GM10266 (cell line): Measurements from ENCODE around the gene ZFHX3.

ENCODE experiments used
- DNase-seq: peaks from one replicate; pipeline ENCODE4 v3.0.0; 2012; ENCODE audit errors: extremely low spot score
- TF ChIP-seq, protein P1 (sequence below): IDR thresholded peaks from 2 replicates; pipeline ENCODE4 v1.5.1; 2012; ENCODE audit warnings: mild to moderate bottlenecking, low read depth; ENCODE audit not compliant: control insufficient read depth, insufficient read depth; ENCODE audit errors: missing control alignments

The ZFHX3 gene

DNA sequence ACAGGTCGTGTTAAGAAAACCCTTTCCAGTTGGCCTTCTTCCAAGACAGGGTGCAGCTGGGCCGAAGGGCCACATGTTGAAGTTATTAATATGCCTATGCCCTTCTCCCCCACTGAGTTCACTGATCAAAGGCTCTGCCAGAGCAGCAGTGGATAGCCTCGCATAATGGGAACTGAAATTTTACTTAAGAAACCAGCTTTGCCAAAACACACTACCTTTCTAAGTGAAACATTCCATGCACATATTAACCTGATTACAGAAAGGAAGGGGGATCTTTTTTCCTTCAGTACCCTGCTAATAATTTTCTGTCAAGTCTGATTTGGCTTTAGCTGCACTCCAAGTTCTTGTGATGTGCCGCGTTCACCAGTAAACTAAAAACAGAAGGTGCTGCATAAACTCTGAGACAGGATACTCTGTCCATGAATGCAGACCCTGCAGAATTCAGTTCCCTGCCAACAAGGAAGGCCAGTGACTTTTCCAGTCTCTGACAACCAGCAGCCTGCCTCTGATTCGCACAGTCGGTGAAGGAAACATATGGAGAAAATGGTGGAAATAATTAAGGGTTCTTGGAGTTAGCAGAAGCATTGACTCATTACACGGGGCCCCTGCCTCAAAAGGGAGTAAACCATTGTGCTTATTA lies 283.8 kb downstream of the ZFHX3 start:
- no peak for DNase-seq
- TF ChIP-seq, protein P1, sequence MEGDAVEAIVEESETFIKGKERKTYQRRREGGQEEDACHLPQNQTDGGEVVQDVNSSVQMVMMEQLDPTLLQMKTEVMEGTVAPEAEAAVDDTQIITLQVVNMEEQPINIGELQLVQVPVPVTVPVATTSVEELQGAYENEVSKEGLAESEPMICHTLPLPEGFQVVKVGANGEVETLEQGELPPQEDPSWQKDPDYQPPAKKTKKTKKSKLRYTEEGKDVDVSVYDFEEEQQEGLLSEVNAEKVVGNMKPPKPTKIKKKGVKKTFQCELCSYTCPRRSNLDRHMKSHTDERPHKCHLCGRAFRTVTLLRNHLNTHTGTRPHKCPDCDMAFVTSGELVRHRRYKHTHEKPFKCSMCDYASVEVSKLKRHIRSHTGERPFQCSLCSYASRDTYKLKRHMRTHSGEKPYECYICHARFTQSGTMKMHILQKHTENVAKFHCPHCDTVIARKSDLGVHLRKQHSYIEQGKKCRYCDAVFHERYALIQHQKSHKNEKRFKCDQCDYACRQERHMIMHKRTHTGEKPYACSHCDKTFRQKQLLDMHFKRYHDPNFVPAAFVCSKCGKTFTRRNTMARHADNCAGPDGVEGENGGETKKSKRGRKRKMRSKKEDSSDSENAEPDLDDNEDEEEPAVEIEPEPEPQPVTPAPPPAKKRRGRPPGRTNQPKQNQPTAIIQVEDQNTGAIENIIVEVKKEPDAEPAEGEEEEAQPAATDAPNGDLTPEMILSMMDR = no peak

DNA sequence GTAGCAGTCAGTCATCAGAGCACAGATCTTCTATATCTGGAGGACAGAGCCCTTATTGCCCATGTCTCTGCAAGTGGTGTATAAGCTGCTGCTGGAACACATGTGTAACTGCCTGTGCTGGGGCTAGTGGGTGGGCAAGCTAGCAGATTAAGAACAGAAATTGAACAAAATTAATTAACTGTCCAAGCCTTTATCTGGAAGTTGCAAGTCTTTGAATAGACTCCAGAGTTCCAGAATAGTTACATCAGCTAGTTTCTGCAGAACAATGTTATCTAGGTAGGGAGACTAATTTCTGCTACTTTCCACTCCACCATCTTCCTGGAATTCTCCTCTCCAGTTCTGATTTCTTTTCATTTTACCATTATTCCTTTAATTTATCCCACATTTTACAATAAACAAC lies 287.3 kb downstream of the ZFHX3 start:
- no peak for DNase-seq
- TF ChIP-seq, protein P1 = no peak

DNA sequence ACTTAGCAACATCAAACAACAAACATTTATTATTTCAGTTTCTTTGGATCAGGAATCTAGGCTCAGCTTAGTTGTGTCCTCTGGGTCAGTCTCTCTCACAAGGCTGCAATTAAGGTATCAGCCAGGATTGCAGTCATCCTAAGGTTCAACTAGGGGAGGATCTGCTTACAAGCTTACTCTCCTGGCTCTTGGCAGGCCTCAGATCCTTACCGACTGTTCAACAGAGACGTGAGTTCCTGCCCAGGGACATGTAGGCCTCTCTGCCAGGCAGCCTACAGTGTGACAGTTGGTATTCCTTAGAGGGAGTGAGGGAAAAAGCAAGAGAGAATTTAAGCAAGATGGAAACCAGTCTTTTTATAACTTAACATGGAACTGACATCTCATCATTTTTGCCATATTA lies 294.0 kb downstream of the ZFHX3 start:
- TF ChIP-seq, protein P1 = no peak
- DNase-seq = no peak

DNA sequence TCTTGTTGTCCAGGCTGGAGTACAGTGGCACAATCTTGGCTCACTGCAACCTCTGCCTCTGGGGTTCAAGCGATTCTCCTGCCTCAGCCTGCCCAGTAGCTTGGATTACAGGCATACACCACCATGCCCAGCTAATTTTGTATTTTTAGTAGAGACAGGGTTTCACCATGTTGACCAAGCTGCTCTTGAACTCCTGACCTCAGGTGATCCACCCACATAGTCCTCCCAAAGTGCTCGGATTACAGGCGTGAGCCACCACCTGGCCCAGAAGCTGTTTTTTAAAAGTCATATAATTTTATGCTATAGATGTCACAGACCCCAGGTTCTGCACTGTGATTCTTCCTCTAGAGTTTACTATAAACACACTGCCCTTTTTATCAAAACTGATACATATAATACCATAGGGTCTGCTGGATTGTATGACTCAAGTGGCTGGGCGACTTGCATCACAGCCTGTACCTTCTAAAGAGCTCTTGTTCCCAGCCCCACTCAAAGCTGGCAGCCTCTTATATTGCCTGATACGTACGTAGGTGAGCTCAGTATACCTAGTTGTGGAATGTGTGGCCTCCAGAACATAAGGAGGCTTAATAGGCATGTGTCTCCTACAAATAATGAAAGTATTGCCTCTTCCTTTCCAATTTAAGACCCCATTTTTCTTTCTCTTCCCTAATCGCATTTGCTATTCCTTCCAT lies 295.8 kb downstream of the ZFHX3 start:
- TF ChIP-seq, protein P1 = no peak
- no peak for DNase-seq

DNA sequence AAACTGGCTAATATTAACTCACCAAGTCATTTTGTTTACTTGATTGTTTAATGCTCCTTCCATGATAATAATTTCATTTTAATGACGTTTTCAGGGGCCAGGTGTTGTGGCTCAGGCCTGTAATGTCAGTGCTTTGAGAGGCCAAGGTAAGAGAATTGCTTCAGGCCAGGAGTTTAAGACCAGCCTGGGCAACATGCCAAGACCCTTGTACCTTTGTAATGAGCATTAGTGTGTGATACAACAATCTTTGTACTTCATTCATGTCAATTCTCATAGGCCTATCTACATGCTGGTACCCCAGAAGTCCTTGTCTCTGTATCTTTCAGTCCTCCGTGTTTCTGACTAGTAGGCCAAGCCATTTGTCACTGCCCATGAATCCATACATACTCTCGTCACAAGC lies 296.9 kb downstream of the ZFHX3 start:
- TF ChIP-seq, protein P1 = no peak
- DNase-seq = no peak

DNA sequence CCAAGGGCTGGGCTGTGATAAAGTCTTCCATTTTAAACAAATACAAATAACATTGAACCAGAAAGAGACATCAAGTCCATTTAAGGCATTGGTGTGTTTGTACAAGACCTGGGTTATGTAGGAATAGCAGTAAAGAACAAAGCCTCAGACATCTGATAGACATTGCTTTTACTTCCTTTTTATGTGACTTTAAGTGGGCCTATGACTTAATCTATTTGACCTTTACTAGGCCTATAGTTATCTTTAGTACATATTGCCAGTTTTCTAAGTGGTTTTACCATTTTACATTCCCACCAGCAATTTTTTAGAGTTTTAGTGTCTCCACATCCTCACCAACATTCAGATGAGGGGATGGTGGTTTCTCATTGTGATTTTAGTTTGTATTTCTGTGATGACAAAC lies 298.8 kb downstream of the ZFHX3 start:
- no peak for DNase-seq
- TF ChIP-seq, protein P1 = no peak

DNA sequence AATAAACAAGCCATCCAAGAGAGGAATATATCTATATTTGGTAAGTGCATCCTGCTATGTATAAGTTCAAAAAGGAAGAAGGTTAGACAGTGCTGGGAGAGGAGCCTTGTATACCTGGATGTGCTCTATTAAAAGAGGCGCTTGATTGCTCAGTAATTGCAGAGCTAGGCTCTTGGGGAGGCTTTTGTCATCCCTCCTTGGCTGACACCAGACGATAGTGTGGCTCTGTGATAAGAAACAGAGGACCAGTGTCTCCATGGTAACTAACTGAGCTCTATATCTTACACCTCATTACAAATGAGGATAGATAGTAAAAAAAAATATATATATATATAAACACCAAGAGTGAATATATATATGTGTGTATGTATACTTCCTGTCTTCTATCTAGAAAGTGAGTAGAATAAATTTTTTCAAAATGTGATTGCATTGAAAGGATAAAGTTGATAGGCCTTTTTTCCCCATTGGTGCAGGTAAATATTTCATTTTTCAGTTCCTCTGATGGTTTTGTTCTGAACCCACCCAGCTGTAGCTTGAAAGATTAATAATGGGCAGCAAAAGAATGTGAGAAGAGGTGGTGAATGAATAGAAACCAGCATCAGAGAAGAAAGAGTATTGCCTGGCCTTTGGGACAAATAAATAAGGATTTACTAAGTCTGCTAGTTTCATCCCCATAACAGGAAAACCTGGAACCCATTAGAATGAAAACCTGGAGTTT lies 303.7 kb downstream of the ZFHX3 start:
- TF ChIP-seq, protein P1 = no peak
- no peak for DNase-seq
